ENCODE data around the gene PEAK1.

PEAK1 gene

DNA sequence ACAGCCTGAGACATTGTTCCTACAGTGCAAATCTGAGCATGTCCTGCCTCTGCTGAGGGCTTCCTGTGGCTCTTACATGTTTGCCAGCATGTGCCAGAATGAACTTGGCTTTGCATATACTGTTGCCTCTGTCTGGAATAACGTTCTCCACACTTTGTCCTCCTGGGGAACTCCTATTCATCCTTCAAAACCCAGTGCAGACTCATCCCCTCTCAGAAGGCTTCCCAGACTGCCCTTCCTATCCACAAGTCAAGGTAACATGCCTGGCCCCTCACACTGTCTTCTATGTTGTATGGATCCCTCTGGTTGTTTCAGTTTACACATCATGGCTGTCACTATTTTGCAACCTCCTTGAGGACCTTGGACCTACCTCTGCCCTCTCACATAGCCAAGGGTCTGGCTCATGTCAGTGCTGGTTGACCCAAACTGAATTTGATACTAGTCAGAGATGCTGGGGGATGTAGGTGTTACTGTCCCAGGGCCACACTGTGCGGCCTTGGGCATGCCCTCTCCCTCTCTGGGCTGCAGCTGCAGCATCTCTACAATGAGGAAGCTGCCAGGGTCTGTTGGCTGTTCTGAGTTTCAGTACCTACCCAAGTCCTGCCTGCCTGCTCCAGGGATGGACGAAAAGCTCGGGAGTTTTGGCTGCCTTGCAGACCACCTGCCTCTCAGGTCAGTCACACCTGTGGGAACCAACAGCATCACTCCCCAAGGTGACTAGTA lies 320.0 kb downstream of the PEAK1 start:
- H3K27ac ChIP-seq, result no peak overlapping the region
- TF ChIP-seq, protein P1, sequence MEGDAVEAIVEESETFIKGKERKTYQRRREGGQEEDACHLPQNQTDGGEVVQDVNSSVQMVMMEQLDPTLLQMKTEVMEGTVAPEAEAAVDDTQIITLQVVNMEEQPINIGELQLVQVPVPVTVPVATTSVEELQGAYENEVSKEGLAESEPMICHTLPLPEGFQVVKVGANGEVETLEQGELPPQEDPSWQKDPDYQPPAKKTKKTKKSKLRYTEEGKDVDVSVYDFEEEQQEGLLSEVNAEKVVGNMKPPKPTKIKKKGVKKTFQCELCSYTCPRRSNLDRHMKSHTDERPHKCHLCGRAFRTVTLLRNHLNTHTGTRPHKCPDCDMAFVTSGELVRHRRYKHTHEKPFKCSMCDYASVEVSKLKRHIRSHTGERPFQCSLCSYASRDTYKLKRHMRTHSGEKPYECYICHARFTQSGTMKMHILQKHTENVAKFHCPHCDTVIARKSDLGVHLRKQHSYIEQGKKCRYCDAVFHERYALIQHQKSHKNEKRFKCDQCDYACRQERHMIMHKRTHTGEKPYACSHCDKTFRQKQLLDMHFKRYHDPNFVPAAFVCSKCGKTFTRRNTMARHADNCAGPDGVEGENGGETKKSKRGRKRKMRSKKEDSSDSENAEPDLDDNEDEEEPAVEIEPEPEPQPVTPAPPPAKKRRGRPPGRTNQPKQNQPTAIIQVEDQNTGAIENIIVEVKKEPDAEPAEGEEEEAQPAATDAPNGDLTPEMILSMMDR (conservative IDR thresholded peaks at IDR 0.05), result no peak
- no peak for TF ChIP-seq ZFX (IDR thresholded peaks at IDR 0.05)

DNA sequence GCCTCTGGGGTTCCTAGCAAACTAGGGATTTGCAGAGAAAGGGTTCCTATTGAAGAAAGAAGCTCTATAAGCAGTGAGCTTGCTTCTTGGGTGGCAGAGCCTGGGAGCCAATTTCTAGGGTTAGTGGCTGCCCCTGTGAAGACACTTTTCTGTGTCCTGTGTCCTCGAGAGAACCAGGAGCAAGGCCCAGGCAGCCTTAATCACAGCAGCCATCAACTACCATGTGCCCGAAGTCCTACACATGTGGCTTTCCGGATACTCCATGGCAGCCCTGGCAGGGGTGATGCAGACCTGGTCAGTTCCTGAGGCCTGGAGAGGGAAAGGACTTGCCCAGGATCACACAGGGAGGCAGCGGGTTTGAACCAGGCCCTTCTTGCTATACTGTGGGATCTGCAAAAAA lies 321.3 kb downstream of the PEAK1 start:
- TF ChIP-seq, protein P1 (conservative IDR thresholded peaks at IDR 0.05), result no peak
- TF ChIP-seq ZFX (IDR thresholded peaks at IDR 0.05), result no peak
- H3K27ac ChIP-seq, result no peak overlapping the region

DNA sequence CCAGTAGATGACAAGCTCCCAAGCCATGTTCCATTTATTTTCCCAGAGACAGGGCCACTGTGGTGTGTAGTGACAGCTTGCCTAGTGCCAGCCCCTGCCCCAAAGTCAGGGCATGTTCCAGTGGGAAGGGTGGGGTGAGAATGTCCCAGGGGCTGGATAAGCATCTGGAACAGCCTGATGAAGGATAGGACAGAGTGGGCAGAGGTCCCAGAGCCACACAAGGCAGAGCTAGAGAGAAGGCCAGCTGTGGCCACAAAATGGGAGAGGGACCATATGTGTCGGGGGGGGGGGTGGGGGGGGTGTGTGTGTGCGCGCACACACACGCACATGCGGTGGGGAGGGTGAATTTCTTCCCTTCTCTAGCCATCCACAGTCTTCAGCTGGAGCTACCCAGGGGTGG lies 322.0 kb downstream of the PEAK1 start:
- no peak overlapping the region for H3K27ac ChIP-seq
- TF ChIP-seq, protein P1 (conservative IDR thresholded peaks at IDR 0.05), result no peak
- no peak for TF ChIP-seq ZFX (IDR thresholded peaks at IDR 0.05)

DNA sequence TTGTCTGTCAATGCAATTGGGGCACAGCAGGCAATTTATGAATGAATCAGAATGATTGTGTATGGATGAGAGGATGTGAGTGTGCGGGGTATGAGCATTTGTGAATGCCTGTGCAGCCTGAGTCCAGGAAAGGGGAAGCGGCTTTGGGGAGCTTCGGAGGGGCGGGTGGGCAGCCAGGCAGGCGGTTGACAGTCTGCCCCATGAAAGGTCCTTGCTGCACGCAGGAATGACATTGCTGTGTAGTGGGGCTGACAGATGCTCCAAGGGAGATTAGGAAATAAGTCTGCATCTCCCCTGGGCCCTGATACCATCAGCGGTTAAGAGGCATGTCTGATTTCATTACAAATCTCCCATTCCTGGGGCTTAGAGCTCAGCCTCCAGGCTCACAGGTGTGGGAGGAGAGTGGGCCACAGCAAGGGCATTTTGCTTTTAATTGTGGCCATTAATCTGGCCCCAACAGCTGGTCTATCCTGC lies 322.6 kb downstream of the PEAK1 start:
- no peak for TF ChIP-seq ZFX (IDR thresholded peaks at IDR 0.05)
- TF ChIP-seq, protein P1 (conservative IDR thresholded peaks at IDR 0.05), result no peak
- no peak overlapping the region for H3K27ac ChIP-seq

DNA sequence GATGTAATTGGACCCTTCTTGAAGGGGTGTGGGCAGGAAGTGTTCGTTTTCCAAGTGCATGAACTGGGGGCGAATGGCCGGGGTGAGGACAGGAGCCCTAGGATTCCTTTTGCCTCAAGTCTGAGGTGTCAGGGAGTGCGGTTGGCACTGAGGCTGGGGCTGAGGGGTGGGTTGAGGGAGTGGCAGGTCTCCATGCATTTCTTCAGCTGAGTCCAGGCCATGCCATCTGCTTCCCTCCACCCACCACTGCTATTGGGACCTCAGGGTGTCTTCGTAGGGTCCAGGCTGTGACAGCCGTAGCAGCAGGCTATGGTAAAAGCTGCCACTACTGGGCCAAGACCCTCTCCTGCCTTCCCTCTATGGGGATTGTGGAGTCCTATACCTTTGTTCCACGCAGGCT lies 323.4 kb downstream of the PEAK1 start:
- TF ChIP-seq, protein P1 (conservative IDR thresholded peaks at IDR 0.05), result no peak
- no peak for TF ChIP-seq ZFX (IDR thresholded peaks at IDR 0.05)
- H3K27ac ChIP-seq, result no peak overlapping the region

GRCh38 chr15:77096138-77096537 lies 323.8 kb downstream of the PEAK1 start:
- TF ChIP-seq, protein P1 (conservative IDR thresholded peaks at IDR 0.05), result no peak
- no peak for TF ChIP-seq ZFX (IDR thresholded peaks at IDR 0.05)
- H3K27ac ChIP-seq, result no peak overlapping the region

GRCh38 chr15:77094397-77095030 lies 325.4 kb downstream of the PEAK1 start:
- TF ChIP-seq, protein P1 (conservative IDR thresholded peaks at IDR 0.05), result no peak; the same call in 1 of the 2 replicates
- TF ChIP-seq ZFX (IDR thresholded peaks at IDR 0.05), result no peak

More at GRCh38 chr15:77094397-77095030, 325.4 kb downstream of the PEAK1 start:
- no peak overlapping the region for H3K27ac ChIP-seq
